Astrocyte of the spinal cord (primary cell): Measurements from ENCODE around the gene NEK11.

ENCODE experiments used
- DNase-seq: peaks from one replicate; pipeline ENCODE4 v3.0.0; 2011; ENCODE audit warnings: low read depth, low spot score
- H3K4me3 ChIP-seq: 2 replicates; pipeline ENCODE4 v1.5.1; 2011; ENCODE audit warnings: low read depth, mild to moderate bottlenecking, low read length, moderate library complexity
- CTCF ChIP-seq: IDR thresholded peaks from 2 replicates; pipeline ENCODE4 v1.5.1; 2012; ENCODE audit warnings: low read depth, mild to moderate bottlenecking, low read length, inconsistent platforms
- in situ Hi-C: cut with HindIII; loops from 2 replicates; pipeline ENCODE4 v1.10.0; 2017; ENCODE audit warnings: low sequenced_read_pairs

Gene NEK11

GRCh38 chr3:131053043-131053859 is 26.6 kb downstream of the NEK11 start:
- peak; percentile 51 for TF ChIP-seq CTCF
- H3K4me3 ChIP-seq = no peak overlapping the region
- DNase-seq = peak; percentile 52
- in situ Hi-C loops = no loop called here

- in situ Hi-C loops = no loop called here
- H3K4me3 ChIP-seq = no peak overlapping the region
- no peak for DNase-seq
- TF ChIP-seq CTCF = no peak
Measured at GRCh38 chr3:131067983-131068382, 41.3 kb downstream of the NEK11 start.

GRCh38 chr3:131072099-131072559 is 45.5 kb downstream of the NEK11 start:
- no peak for TF ChIP-seq CTCF
- no peak overlapping the region for H3K4me3 ChIP-seq
- DNase-seq = peak; percentile 6
- in situ Hi-C loops = no loop called here

- H3K4me3 ChIP-seq = no peak overlapping the region
- no peak for DNase-seq
- TF ChIP-seq CTCF = no peak
- in situ Hi-C loops = no loop called here
Measured at GRCh38 chr3:131072845-131073244, 46.2 kb downstream of the NEK11 start.

- H3K4me3 ChIP-seq = no peak overlapping the region
- in situ Hi-C loops = no loop called here
- no peak for TF ChIP-seq CTCF
- DNase-seq = no peak
Measured at GRCh38 chr3:131075632-131076328, 49.1 kb downstream of the NEK11 start.

- H3K4me3 ChIP-seq = no peak overlapping the region
- no peak for DNase-seq
- no peak for TF ChIP-seq CTCF
- in situ Hi-C loops = no loop called here
Measured at GRCh38 chr3:131077904-131078303, 51.2 kb downstream of the NEK11 start.
